ENCODE measurements around the gene MAP3K9.

The MAP3K9 gene

DNA sequence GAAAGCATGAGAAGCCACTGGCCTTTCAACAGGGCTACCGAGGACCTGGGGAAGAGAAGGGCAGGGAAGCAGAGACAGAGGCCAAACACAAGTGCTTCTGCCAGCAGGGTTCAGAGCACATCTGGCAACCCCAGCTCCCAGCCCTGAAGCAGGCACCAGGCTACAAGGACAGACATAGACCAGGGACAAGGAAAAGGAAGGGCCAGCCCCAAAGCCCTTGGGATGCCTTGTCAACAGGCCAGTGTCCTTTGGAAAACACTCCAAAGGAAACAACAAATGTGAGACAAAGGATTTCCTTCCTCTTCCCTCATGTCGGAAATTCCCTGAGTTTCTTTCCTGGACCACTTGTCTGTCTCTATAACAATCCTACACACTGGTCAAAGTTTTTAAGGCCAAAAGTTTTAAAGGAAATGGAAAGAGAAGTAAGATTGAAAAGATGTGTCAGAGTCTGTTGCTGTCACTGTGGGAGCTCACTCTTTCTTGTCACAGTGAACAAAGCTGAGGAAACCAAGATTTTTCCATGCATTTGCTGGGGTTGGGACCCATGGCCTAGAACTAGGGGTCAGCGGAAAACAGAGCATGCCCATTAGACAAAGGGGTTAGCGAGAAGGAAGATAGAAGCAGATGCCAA lies 108.2 kb downstream of the MAP3K9 start:
- DNase-seq (ENCODE audit: low read depth, low spot score) = no peak

- DNase-seq (ENCODE audit: low read depth, low spot score) = no peak
Observed at GRCh38 chr14:70699646-70700045, 109.7 kb downstream of the MAP3K9 start.

GRCh38 chr14:70698288-70698687 lies 111.0 kb downstream of the MAP3K9 start:
- DNase-seq (ENCODE audit: low read depth, low spot score) = no peak

- no peak for DNase-seq (ENCODE audit: low read depth, low spot score)
Observed at GRCh38 chr14:70697701-70698100, 111.6 kb downstream of the MAP3K9 start.

DNA sequence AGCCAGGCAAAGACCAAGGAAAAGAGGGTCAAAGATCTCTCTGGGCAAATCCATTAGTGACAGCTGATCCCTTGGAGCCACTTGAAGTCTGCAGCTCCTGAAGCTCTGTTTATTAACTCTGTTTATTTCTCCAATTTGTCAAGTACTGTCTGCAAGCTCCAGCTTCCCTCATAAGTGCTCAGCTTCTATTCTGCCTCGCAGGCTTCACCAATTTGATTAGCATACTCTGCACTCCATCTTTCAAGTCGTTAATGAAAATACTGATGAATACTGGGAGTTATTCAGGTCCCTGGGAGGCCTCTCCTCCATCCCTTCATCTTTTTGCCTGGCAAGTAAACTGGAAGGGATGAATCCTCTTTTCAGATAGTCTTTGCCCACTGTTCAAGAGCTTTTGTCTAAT lies 113.3 kb downstream of the MAP3K9 start:
- no peak for DNase-seq (ENCODE audit: low read depth, low spot score)

- no peak for DNase-seq (ENCODE audit: low read depth, low spot score)
Observed at GRCh38 chr14:70692210-70692609, 117.1 kb downstream of the MAP3K9 start.

DNA sequence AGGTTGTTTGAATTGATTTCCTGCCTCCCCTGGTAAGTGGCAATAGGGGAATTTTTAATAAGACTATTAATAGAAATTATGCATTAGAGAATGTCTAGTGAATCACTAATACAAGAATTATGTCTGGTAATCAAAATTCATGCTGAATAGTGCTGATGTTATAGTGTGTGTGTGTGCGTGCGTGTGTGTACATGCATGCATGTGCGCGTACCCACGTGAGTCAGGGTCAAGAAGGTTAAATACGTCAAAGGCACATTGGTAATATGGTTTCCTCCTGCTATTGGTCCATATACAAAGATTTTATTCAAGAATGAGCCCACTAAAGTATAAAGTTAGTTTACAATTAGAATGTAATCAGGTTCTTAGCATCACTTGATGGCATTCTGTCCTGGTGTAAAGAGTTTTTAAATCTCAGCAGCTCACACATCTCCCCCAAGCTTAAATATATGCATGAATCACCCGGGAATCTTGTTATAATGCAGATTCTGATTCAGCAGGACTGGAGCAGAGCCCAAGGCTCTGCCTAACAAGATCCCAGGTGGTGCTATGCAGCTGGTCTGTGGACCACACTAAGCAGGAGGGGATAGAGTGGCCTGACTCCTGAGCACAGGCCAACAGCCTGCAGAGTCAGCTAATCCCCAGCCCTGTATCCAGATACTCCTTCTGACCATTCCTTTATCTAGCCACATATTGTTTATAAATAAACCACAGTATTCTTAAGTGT lies 123.7 kb downstream of the MAP3K9 start:
- DNase-seq (ENCODE audit: low read depth, low spot score) = no peak

GRCh38 chr14:70683983-70684382 lies 125.3 kb downstream of the MAP3K9 start:
- DNase-seq (ENCODE audit: low read depth, low spot score) = no peak

GRCh38 chr14:70680748-70681147 lies 128.6 kb downstream of the MAP3K9 start:
- no peak for DNase-seq (ENCODE audit: low read depth, low spot score)

DNA sequence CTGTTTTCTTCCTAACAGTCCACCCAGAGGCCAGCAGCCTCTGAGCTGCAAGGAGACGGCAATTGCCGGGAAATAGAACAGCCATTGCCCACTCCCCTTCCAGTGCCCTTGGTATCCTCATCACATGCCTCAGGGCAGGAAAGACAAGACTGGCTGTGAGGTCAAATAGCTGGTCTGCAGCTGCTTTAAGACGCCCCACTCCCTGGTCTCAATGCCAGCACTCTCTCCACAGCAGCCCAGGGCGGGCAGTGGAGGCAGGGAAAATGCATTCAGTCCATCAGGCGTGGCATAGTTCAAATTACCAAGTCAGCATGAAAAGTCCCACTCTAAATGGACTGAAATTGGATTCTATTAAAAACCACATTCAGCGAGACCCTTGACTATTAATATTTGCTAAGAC lies 132.0 kb downstream of the MAP3K9 start:
- DNase-seq (ENCODE audit: low read depth, low spot score) = no peak
